ENCODE data around the gene SLC40A1. TPM values are rescaled to one million over a fixed set of nuclear protein-coding genes. Genes with fewer than 3 reads are reported as not detected.

The SLC40A1 gene
- total RNA-seq, 2 experiments from 2014 or later, result 7.4 to 8.2 TPM

- Histone ChIP-seq H3K4me3 (ENCODE audit: low read length) (no peak overlapping the region), H3K27me3 (ENCODE audit: control insufficient read depth in 1 of 2, insufficient read depth in 2 of 2, low read length in 2 of 2) (no peaks in the 10 kb centered on the region), H3K9me3 (ENCODE audit: control insufficient read depth in 1 of 2, insufficient read depth in 1 of 2, low read length in 2 of 2) (no peaks in the 10 kb centered on the region), H3K4me1 (ENCODE audit: insufficient read depth, low read length) (no peaks in the 10 kb centered on the region), H3K36me3 (ENCODE audit: insufficient read depth, low read length) (no peaks in the 10 kb centered on the region), H3K27ac (ENCODE audit: low read depth in 1 of 2, low read length in 2 of 2) (no peak overlapping the region)
- no peaks in the 10 kb centered on the region for H3K4me1 Mint-ChIP-seq (ENCODE audit: low read depth)
- H3K27me3 Mint-ChIP-seq, result no peaks in the 10 kb centered on the region
- H3K9me3 Mint-ChIP-seq, result no peaks in the 10 kb centered on the region
- TF ChIP-seq CTCF (IDR thresholded peaks at IDR 0.05), result no peak
- intact Hi-C loops (cut with DNase I, micrococcal nuclease), result no loop called here
- POLR2A ChIA-PET, result interaction anchor here (0.7 kb wide), 1 partner anchor 481 kb away, joined by 3 read pairs; no protein-coding TSS in a partner anchor
- ATAC-seq (ENCODE audit: poor library complexity) (no peak), DNase-seq (no peak)
- CTCF ChIA-PET, result no interaction called here
- no peak overlapping the region for H3K4me3 Mint-ChIP-seq
- no peak overlapping the region for H3K27ac Mint-ChIP-seq
- H3K36me3 Mint-ChIP-seq (ENCODE audit: low read depth), result no peaks in the 10 kb centered on the region
Observed at GRCh38 chr2:189552334-189552990, 28.1 kb downstream of the SLC40A1 start.

- no peak for ATAC-seq (ENCODE audit: poor library complexity)
- H3K9me3 Mint-ChIP-seq, result no peaks in the 10 kb centered on the region
- Histone ChIP-seq H3K36me3 (ENCODE audit: insufficient read depth, low read length) (no peaks in the 10 kb centered on the region), H3K27me3 (ENCODE audit: control insufficient read depth in 1 of 2, insufficient read depth in 2 of 2, low read length in 2 of 2) (no peaks in the 10 kb centered on the region), H3K9me3 (ENCODE audit: control insufficient read depth in 1 of 2, insufficient read depth in 1 of 2, low read length in 2 of 2) (no peaks in the 10 kb centered on the region), H3K4me1 (ENCODE audit: insufficient read depth, low read length) (no peaks in the 10 kb centered on the region), H3K27ac (ENCODE audit: low read depth in 1 of 2, low read length in 2 of 2) (no peak overlapping the region), H3K4me3 (ENCODE audit: low read length) (no peak overlapping the region)
- no peak overlapping the region for H3K4me3 Mint-ChIP-seq
- H3K36me3 Mint-ChIP-seq (ENCODE audit: low read depth), result no peaks in the 10 kb centered on the region
- CTCF ChIA-PET, result no interaction called here
- no peak for TF ChIP-seq CTCF (IDR thresholded peaks at IDR 0.05)
- POLR2A ChIA-PET, result no interaction called here
- no peaks in the 10 kb centered on the region for H3K4me1 Mint-ChIP-seq (ENCODE audit: low read depth)
- H3K27ac Mint-ChIP-seq, result no peak overlapping the region
- intact Hi-C loops (cut with DNase I, micrococcal nuclease), result no loop called here
- H3K27me3 Mint-ChIP-seq, result no peaks in the 10 kb centered on the region
- no peak for DNase-seq
Observed at GRCh38 chr2:189551808-189552207, 28.8 kb downstream of the SLC40A1 start.

GRCh38 chr2:189549449-189549832 lies 31.1 kb downstream of the SLC40A1 start:
- H3K36me3 ChIP-seq (ENCODE audit: insufficient read depth, low read length), result no peaks in the 10 kb centered on the region
- no peaks in the 10 kb centered on the region for H3K9me3 Mint-ChIP-seq
- H3K4me1 ChIP-seq (ENCODE audit: insufficient read depth, low read length), result no peaks in the 10 kb centered on the region
- no peak overlapping the region for H3K4me3 Mint-ChIP-seq
- H3K27me3 ChIP-seq (ENCODE audit: control insufficient read depth in 1 of 2, insufficient read depth in 2 of 2, low read length in 2 of 2), result no peaks in the 10 kb centered on the region
- POLR2A ChIA-PET, result no interaction called here
- H3K27me3 Mint-ChIP-seq, result no peaks in the 10 kb centered on the region
- no peaks in the 10 kb centered on the region for H3K9me3 ChIP-seq (ENCODE audit: control insufficient read depth in 1 of 2, insufficient read depth in 1 of 2, low read length in 2 of 2)
- DNase-seq, result no peak
- H3K27ac ChIP-seq (ENCODE audit: low read depth in 1 of 2, low read length in 2 of 2), result no peak overlapping the region
- TF ChIP-seq CTCF (IDR thresholded peaks at IDR 0.05), result no peak
- ATAC-seq (ENCODE audit: poor library complexity), result no peak
- CTCF ChIA-PET, result no interaction called here
- intact Hi-C loops (cut with DNase I, micrococcal nuclease), result no loop called here
- H3K4me3 ChIP-seq (ENCODE audit: low read length), result no peak overlapping the region
- no peak overlapping the region for H3K27ac Mint-ChIP-seq
- no peaks in the 10 kb centered on the region for H3K4me1 Mint-ChIP-seq (ENCODE audit: low read depth)
- no peaks in the 10 kb centered on the region for H3K36me3 Mint-ChIP-seq (ENCODE audit: low read depth)

All from CD4-positive, alpha-beta T cell (primary cell).